Neuronal stem cell (in vitro differentiated cells): Measurements from ENCODE around the gene CCL26. TPM values are rescaled to one million over a fixed set of nuclear protein-coding genes. Genes with fewer than 3 reads are reported as not detected.

Experiments
- DNase-seq: peaks from one replicate; pipeline ENCODE4 v3.0.0-alpha.2; 2013; ENCODE audit warnings: low spot score
- H2AFZ ChIP-seq: one replicate; pipeline ENCODE4 v1.6.1; 2013; ENCODE audit warnings: mild to moderate bottlenecking, low read length, inconsistent platforms
- H2AK5ac ChIP-seq: 2 replicates; pipeline ENCODE4 v1.6.1; 2013; ENCODE audit warnings: low read depth, mild to moderate bottlenecking, inconsistent platforms, low read length, moderate library complexity, mixed read lengths
- H2BK120ac ChIP-seq: 2 replicates; pipeline ENCODE4 v1.6.1; 2013; ENCODE audit warnings: low read depth, mild to moderate bottlenecking, inconsistent platforms, low read length, moderate library complexity, mixed read lengths
- H2BK12ac ChIP-seq: one replicate; pipeline ENCODE4 v1.6.1; 2013; ENCODE audit warnings: low read length, inconsistent platforms
- H2BK15ac ChIP-seq: 2 replicates; pipeline ENCODE4 v1.6.1; 2013; ENCODE audit warnings: mild to moderate bottlenecking, low read length, inconsistent platforms, mixed read lengths
- H2BK5ac ChIP-seq: one replicate; pipeline ENCODE4 v1.6.1; 2013; ENCODE audit warnings: inconsistent platforms, mild to moderate bottlenecking, low read length, moderate library complexity
- H3K14ac ChIP-seq: one replicate; pipeline ENCODE4 v1.6.1; 2013; ENCODE audit warnings: low read length, inconsistent platforms
- H3K18ac ChIP-seq: 2 replicates; pipeline ENCODE4 v1.6.1; 2013; ENCODE audit warnings: low read length, inconsistent platforms
- H3K23ac ChIP-seq: 2 replicates; pipeline ENCODE4 v1.6.1; 2013; ENCODE audit warnings: low read depth, mild to moderate bottlenecking, mixed read lengths, low read length, inconsistent platforms; ENCODE audit not compliant: poor library complexity
- H3K27ac ChIP-seq: replicated peaks from 3 replicates; pipeline ENCODE4 v1.5.1; 2013; ENCODE audit warnings: low read length, inconsistent platforms
- H3K27me3 ChIP-seq, 3 experiments: 2 replicates each; pipeline ENCODE4 v1.6.1; 2013; ENCODE audit warnings: low read length in 3 of 3, mild to moderate bottlenecking in 2 of 3, inconsistent platforms in 1 of 3, low read depth in 1 of 3, mixed read lengths in 1 of 3, moderate library complexity in 1 of 3; ENCODE audit not compliant: control insufficient read depth in 3 of 3, insufficient read depth in 3 of 3
- H3K36me3 ChIP-seq, 2 donors: replicated peaks in 1 of 2; 2 replicates each; pipeline ENCODE4 v1.6.1; 2013; ENCODE audit warnings: low read length in 2 of 2; ENCODE audit not compliant: control insufficient read depth in 2 of 2, insufficient read depth in 2 of 2
- H3K4ac ChIP-seq: 2 replicates; pipeline ENCODE4 v1.6.1; 2013; ENCODE audit warnings: inconsistent platforms, mild to moderate bottlenecking, low read length, moderate library complexity
- H3K4me1 ChIP-seq, 2 donors: 1 replicate in 1 of 2; 2 replicates in 1 of 2; pipeline ENCODE4 v1.6.1; 2013; ENCODE audit warnings: low read length in 2 of 2, low read depth in 1 of 2; ENCODE audit not compliant: control insufficient read depth in 2 of 2, insufficient read depth in 1 of 2
- H3K4me2 ChIP-seq: one replicate; pipeline ENCODE4 v1.6.1; 2013; ENCODE audit warnings: mild to moderate bottlenecking, low read length, inconsistent platforms; ENCODE audit not compliant: insufficient read depth, poor library complexity, severe bottlenecking
- H3K4me3 ChIP-seq, 2 donors: 2 replicates each; pipeline ENCODE4 v1.5.1; 2013; ENCODE audit warnings: low read length in 2 of 2, mild to moderate bottlenecking in 2 of 2, inconsistent platforms in 1 of 2, moderate library complexity in 1 of 2
- H3K79me1 ChIP-seq: one replicate; pipeline ENCODE4 v1.6.1; 2013; ENCODE audit warnings: low read depth, mild to moderate bottlenecking, inconsistent platforms, low read length, moderate library complexity
- H3K9ac ChIP-seq: one replicate; pipeline ENCODE4 v1.6.1; 2013; ENCODE audit warnings: mild to moderate bottlenecking, low read depth, low read length, inconsistent platforms; ENCODE audit not compliant: poor library complexity
- H3K9me3 ChIP-seq, 2 donors: replicated peaks in 1 of 2; 2 replicates each; pipeline versions ENCODE3 to v1.6.1; 2013; ENCODE audit warnings: low read length in 2 of 2, mild to moderate bottlenecking in 2 of 2, inconsistent platforms in 1 of 2, low read depth in 1 of 2, mixed read lengths in 1 of 2, moderate library complexity in 1 of 2; ENCODE audit not compliant: control insufficient read depth in 2 of 2, insufficient read depth in 1 of 2
- H4K8ac ChIP-seq: one replicate; pipeline ENCODE4 v1.6.1; 2013; ENCODE audit warnings: low read depth, mild to moderate bottlenecking, inconsistent platforms, low read length, moderate library complexity
- H4K91ac ChIP-seq: one replicate; pipeline ENCODE4 v1.6.1; 2013; ENCODE audit warnings: low read length, low read depth, mild to moderate bottlenecking, inconsistent platforms; ENCODE audit not compliant: poor library complexity
- WGBS, 2 donors: extraction: QIAGEN DNeasy Blood & Tissue Kit; methylation state at CpG; one replicate each; pipeline ENCODE4 v1.1.7; 2013; ENCODE audit warnings: missing lambda C conversion rate in 2 of 2, mixed read lengths in 1 of 2; ENCODE audit not compliant: insufficient read length in 2 of 2, insufficient replicate concordance in 1 of 2; ENCODE audit errors: extremely low coverage in 2 of 2; 5-methylcytosine and 5-hydroxymethylcytosine counted together
- polyA plus RNA-seq, 2 experiments: library from polyadenylated mRNA; stranded (reverse); fragments of 200-250 nt; gene quantifications; one replicate each; pipeline ENCODE4 v1.2.3, GENCODE V29; 2013

Gene CCL26, protein sequence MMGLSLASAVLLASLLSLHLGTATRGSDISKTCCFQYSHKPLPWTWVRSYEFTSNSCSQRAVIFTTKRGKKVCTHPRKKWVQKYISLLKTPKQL
- polyA plus RNA-seq (2013, experiment 1 of 2): not detected
- not detected for polyA plus RNA-seq (2013, experiment 2 of 2)

- Histone ChIP-seq H2BK120ac (no peak within 1 kb of the TSS), H3K4ac (no peak within 1 kb of the TSS), H3K4me1 (no peaks in the 10 kb centered on the region), H2BK15ac (no peak within 1 kb of the TSS), H2BK12ac (no peak within 1 kb of the TSS), H4K91ac (no peak within 1 kb of the TSS), H3K27me3 (no peaks in the 10 kb centered on the region), H3K18ac (no peak within 1 kb of the TSS), H3K14ac (no peak within 1 kb of the TSS), H3K79me1 (no peaks in the 10 kb centered on the region), H3K9me3 (no peaks in the 10 kb centered on the region), H3K4me2 (no peak within 1 kb of the TSS), H4K8ac (no peak within 1 kb of the TSS), H3K23ac (no peak within 1 kb of the TSS), H3K36me3 (no peaks in the 10 kb centered on the region), H2AK5ac (no peak within 1 kb of the TSS), H3K4me3 (peak within 1 kb of the TSS in 1 of 2 donors; percentile 34), H2AFZ (no peak within 1 kb of the TSS), H3K9ac (no peak within 1 kb of the TSS), H2BK5ac (peak within 1 kb of the TSS; percentile 19), H3K27ac (no peak within 1 kb of the TSS)
- no peak for DNase-seq
- no CpG with 5 or more reads among the region's 9 CpGs for WGBS, 2 donors
Measured at GRCh38 chr7:75772081-75773077, at the start of gene CCL26. TSS of gene CCL26 (minus strand) at chr7:75772211. CDS start at chr7:75772176, 35 bp downstream.

DNA sequence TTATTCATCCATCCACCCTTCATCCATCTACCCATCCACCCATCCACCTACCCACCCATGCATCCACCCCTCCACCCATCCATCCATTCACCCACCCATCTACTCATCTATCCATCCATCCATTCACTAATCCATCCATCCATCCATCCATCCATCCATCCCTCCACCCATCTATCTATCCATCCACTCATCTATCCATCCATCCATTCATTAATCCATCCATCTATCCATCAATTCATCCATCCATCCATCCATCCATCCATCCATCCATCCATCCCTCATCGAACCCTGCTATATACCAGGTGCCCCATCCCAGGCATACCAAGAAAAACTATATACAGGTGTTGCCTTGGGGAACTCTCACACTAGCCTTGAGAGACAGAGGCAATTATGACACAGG is 48.7 kb upstream of the CCL26 start:
- H3K4me2 ChIP-seq: no peak overlapping the region
- H3K18ac ChIP-seq: no peak overlapping the region
- no peak overlapping the region for H3K9ac ChIP-seq
- no peak overlapping the region for H4K8ac ChIP-seq
- DNase-seq: no peak
- no peak overlapping the region for H3K4me3 ChIP-seq
- peaks cover 0 to 14% (median 0%) of the 10 kb centered on the region in 3 experiments for H3K27me3 ChIP-seq
- H2BK5ac ChIP-seq: no peak overlapping the region
- H3K79me1 ChIP-seq: no peaks in the 10 kb centered on the region
- no peak overlapping the region for H3K23ac ChIP-seq
- no peak overlapping the region for H3K4ac ChIP-seq
- H2BK12ac ChIP-seq: no peak overlapping the region
- 100% methylated on average over 1 of the region's 1 CpG; no CpG with 5 or more reads in 1 of the 2 donors for WGBS, 2 donors
- no peaks in the 10 kb centered on the region for H3K4me1 ChIP-seq
- no peak overlapping the region for H2BK15ac ChIP-seq
- H3K27ac ChIP-seq: no peak overlapping the region
- H2AK5ac ChIP-seq: no peak overlapping the region
- H3K14ac ChIP-seq: no peak overlapping the region
- no peaks in the 10 kb centered on the region for H3K9me3 ChIP-seq
- no peak overlapping the region for H4K91ac ChIP-seq
- no peak overlapping the region for H2AFZ ChIP-seq
- no peak overlapping the region for H2BK120ac ChIP-seq
- H3K36me3 ChIP-seq: no peaks in the 10 kb centered on the region

- no peaks in the 10 kb centered on the region for H3K79me1 ChIP-seq
- H3K4me3 ChIP-seq: no peak overlapping the region
- no peak overlapping the region for H2AFZ ChIP-seq
- no peak for DNase-seq
- H3K18ac ChIP-seq: no peak overlapping the region
- no peak overlapping the region for H2BK5ac ChIP-seq
- H4K91ac ChIP-seq: no peak overlapping the region
- no peak overlapping the region for H3K23ac ChIP-seq
- H3K4me2 ChIP-seq: no peak overlapping the region
- H3K36me3 ChIP-seq: no peaks in the 10 kb centered on the region
- H2BK120ac ChIP-seq: no peak overlapping the region
- H4K8ac ChIP-seq: no peak overlapping the region
- H3K9ac ChIP-seq: no peak overlapping the region
- no peak overlapping the region for H3K4ac ChIP-seq
- no CpG with 5 or more reads among the region's 2 CpGs for WGBS, 2 donors
- H3K27me3 ChIP-seq: peaks cover 0 to 9% (median 0%) of the 10 kb centered on the region in 3 experiments
- no peak overlapping the region for H3K27ac ChIP-seq
- peaks cover 0 to 2% of the 10 kb centered on the region in 2 donors for H3K4me1 ChIP-seq
- no peak overlapping the region for H2BK15ac ChIP-seq
- H2AK5ac ChIP-seq: no peak overlapping the region
- no peak overlapping the region for H3K14ac ChIP-seq
- H2BK12ac ChIP-seq: no peak overlapping the region
- H3K9me3 ChIP-seq: peaks cover 0 to 1% of the 10 kb centered on the region in 2 donors
Measured at GRCh38 chr7:75819711-75820110, 47.7 kb upstream of the CCL26 start.

DNA sequence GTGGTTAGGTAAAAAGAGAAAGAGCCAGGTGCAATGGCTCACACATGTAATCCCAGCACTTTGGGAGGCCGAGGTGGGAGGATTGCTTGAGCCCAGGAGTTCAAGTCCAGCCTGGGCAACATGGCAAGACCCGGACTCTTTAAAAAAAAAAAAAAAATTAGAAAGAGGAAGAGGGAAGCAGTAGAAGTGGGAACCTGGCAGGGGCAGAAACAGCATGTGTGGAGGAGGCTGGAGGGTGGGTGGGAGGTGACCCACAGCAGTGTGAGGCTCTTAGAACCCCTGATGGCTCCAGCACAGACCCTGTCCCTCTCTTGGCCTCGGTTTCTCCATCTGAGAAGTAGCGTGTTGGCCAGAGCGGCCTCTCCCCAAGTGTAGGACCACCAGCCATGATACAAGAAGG is 46.5 kb upstream of the CCL26 start:
- no peak overlapping the region for H2BK120ac ChIP-seq
- H3K14ac ChIP-seq: no peak overlapping the region
- WGBS, 2 donors: no CpG with 5 or more reads among the region's 5 CpGs

More for the DNA sequence above, 46.5 kb upstream of the CCL26 start:
- Histone ChIP-seq H3K9ac (no peak overlapping the region), H3K4me1 (peaks cover 0 to 2% of the 10 kb centered on the region in 2 donors), H3K36me3 (no peaks in the 10 kb centered on the region), H3K79me1 (no peaks in the 10 kb centered on the region), H2BK12ac (no peak overlapping the region), H3K18ac (no peak overlapping the region), H2AFZ (no peak overlapping the region), H3K27me3 (peaks cover 0 to 4% (median 0%) of the 10 kb centered on the region in 3 experiments), H4K91ac (no peak overlapping the region), H2AK5ac (no peak overlapping the region), H3K9me3 (peaks cover 0 to 1% of the 10 kb centered on the region in 2 donors), H3K23ac (no peak overlapping the region), H2BK5ac (no peak overlapping the region), H4K8ac (no peak overlapping the region), H3K4ac (no peak overlapping the region), H3K27ac (no peak overlapping the region), H3K4me2 (no peak overlapping the region), H2BK15ac (no peak overlapping the region), H3K4me3 (no peak overlapping the region)
- no peak for DNase-seq
